HepG2 (cell line): ENCODE measurements around the gene CTDSPL2. TPM values are rescaled to one million over a fixed set of nuclear protein-coding genes. Genes with fewer than 3 reads are reported as not detected.

Experiments used
- FLYWCH1 ChIP-seq: sonication (generic); formaldehyde crosslinking; IDR thresholded peaks from 2 replicates; pipeline ENCODE4 v1.8.1; 2023; ENCODE audit warnings: mild to moderate bottlenecking, missing genetic modification reagents
- HCFC1 ChIP-seq: fragments of 150-350 bp; IDR thresholded peaks from 2 replicates; pipeline ENCODE4 v1.6.1; 2014; ENCODE audit warnings: low read depth, low read length
- HNF4A ChIP-seq: sonication (generic); formaldehyde crosslinking; IDR thresholded peaks from 2 replicates; pipeline ENCODE4 v1.4.0; 2020; ENCODE audit warnings: missing genetic modification reagents
- KDM5B ChIP-seq: sonication (generic); formaldehyde crosslinking; IDR thresholded peaks from 2 replicates; pipeline ENCODE4 v1.4.0; 2020; ENCODE audit warnings: missing genetic modification reagents, mild to moderate bottlenecking, borderline replicate concordance
- POLR2AphosphoS5 ChIP-seq: IDR thresholded peaks from 2 replicates; pipeline ENCODE4 v1.6.1; 2012; ENCODE audit warnings: low read depth, low read length
- SPEN ChIP-seq: sonication (generic); formaldehyde crosslinking; IDR thresholded peaks from 2 replicates; pipeline ENCODE4 v1.5.1; 2020; ENCODE audit warnings: low read depth, mild to moderate bottlenecking, missing genetic modification reagents
- ZMYM3 ChIP-seq: sonication (generic); formaldehyde crosslinking; IDR thresholded peaks from 2 replicates; pipeline ENCODE4 v1.5.1; 2020; ENCODE audit warnings: mild to moderate bottlenecking, missing genetic modification reagents
- ZNF253 ChIP-seq: sonication (generic); formaldehyde crosslinking; IDR thresholded peaks from 2 replicates; pipeline ENCODE4 v1.8.0; 2022; ENCODE audit warnings: mild to moderate bottlenecking, missing genetic modification reagents, borderline replicate concordance
- ZNF367 ChIP-seq: sonication (generic); formaldehyde crosslinking; IDR thresholded peaks from 2 replicates; pipeline ENCODE4 v1.4.0; 2020; ENCODE audit warnings: missing genetic modification reagents, borderline replicate concordance
- ZNF549 ChIP-seq: sonication (generic); formaldehyde crosslinking; IDR thresholded peaks from 2 replicates; pipeline ENCODE4 v1.5.0; 2020; ENCODE audit warnings: missing genetic modification reagents
- ZNF569 ChIP-seq: sonication (generic); formaldehyde crosslinking; IDR thresholded peaks from 2 replicates; pipeline ENCODE4 v1.5.0; 2020; ENCODE audit warnings: mild to moderate bottlenecking, missing genetic modification reagents, moderate library complexity, borderline replicate concordance
- ZNF644 ChIP-seq: IDR thresholded peaks from 2 replicates; pipeline ENCODE4 v1.6.1; 2016; ENCODE audit warnings: low read depth
- ZNF878 ChIP-seq: sonication (generic); formaldehyde crosslinking; IDR thresholded peaks from 2 replicates; pipeline ENCODE4 v1.8.1; 2023; ENCODE audit warnings: mild to moderate bottlenecking, missing genetic modification reagents, moderate library complexity
- ZSCAN21 ChIP-seq: sonication (generic); formaldehyde crosslinking; IDR thresholded peaks from 2 replicates; pipeline ENCODE4 v1.8.0; 2022; ENCODE audit warnings: mild to moderate bottlenecking, missing genetic modification reagents, moderate library complexity, borderline replicate concordance
- polyA plus RNA-seq, 8 experiments: library from polyadenylated mRNA; depleted of rRNA in 3 of 8; stranded (reverse) in 7 of 8; unstranded in 1 of 8; fragments of >200 nt; fragmentation: Illumina TruSeq in 4 of 8; extraction: Trizol in 4 of 8; gene quantifications; 2 replicates each; pipeline versions ENCODE4 v1.2.1 to v1.2.3, GENCODE V29; 2011 to 2016; ENCODE audit warnings: low read depth in 4 of 8, missing spikeins in 1 of 8, mixed read lengths in 1 of 8; ENCODE audit not compliant: insufficient read depth in 1 of 8
- total RNA-seq, 5 experiments: library from RNA; depleted of rRNA; stranded (reverse); fragments of >200 nt; fragmentation: Illumina TruSeq; extraction: Trizol; gene quantifications; 2 replicates each; pipeline ENCODE4 v1.2.3, GENCODE V29; 2016; ENCODE audit warnings: low read depth in 1 of 5
- TF ChIP-seq, protein P1 (sequence below): IDR thresholded peaks from 2 replicates; pipeline ENCODE4 v1.6.1; 2016
- TF ChIP-seq, protein P2 (sequence below): sonication (generic); formaldehyde crosslinking; IDR thresholded peaks from 2 replicates; pipeline ENCODE4 v1.5.0; 2020; ENCODE audit warnings: mild to moderate bottlenecking, missing genetic modification reagents
- TF ChIP-seq, protein P3 (sequence below): IDR thresholded peaks from 2 replicates; pipeline ENCODE4 v1.6.1; 2016; ENCODE audit warnings: low read depth
- TF ChIP-seq, protein P4 (sequence below): sonication (generic); formaldehyde crosslinking; IDR thresholded peaks from 2 replicates; pipeline ENCODE4 v1.4.0; 2020; ENCODE audit warnings: mild to moderate bottlenecking, missing genetic modification reagents
- TF ChIP-seq, protein P5 (sequence below): sonication (generic); formaldehyde crosslinking; IDR thresholded peaks from 2 replicates; pipeline ENCODE4 v1.4.0; 2020; ENCODE audit warnings: missing genetic modification reagents
- TF ChIP-seq, protein P6 (sequence below): sonication (generic); formaldehyde crosslinking; conservative IDR thresholded peaks from 2 replicates; pipeline ENCODE4 v1.8.1; 2023; ENCODE audit warnings: missing genetic modification reagents

The CTDSPL2 gene
- total and polyA plus RNA-seq, 2 of the 13 experiments (the other 11 are each of a cell fraction or from before 2014, with no cell fraction given) = 37.4 to 56.2 TPM

DNA sequence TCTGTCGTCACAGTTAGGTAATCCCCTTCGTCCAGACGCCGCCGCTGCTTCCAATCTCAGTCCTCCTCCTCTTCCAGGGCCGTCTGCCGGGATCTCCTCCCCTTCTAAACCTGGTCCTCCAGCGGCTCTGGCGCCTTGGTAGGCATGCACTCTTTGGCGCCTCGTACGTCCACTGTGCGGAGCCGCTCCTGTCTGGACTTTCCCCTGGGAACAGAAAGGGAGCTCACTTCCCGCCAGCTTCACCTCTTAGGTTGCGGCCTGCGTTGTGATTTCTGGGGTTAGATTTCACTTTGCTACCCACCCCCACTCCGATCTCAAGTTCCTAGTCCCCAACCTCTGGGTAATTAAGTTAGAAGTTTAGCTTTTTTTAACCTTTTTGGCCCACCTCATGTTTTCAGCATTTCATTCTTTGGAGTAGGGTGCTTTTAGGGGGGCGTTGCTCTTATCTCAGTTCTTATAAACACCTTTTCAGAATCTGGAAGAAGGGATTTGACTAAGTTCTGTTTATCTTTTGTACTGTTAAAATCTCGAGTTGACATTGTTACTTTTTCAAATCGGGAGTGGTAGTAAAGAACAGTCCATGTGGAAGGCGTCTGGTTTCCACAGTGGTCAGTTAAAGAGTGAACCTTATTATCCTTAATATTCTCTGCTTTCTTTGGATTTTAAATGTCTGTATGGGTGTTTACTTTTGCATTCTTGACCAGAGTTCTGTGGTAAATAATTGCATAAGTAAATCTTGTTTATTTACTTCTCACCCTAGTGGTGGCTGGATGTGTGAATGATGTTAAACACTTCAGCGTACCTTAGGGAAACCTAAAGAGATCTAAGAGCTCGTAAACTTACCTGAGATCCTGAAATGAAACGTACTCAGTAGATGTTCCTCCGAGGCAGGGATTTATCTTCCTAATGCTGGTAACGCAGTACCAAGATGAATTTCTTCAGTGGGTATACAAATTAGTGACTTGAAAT is 611 bp downstream of the CTDSPL2 start (continued):
- TF ChIP-seq, protein P1, sequence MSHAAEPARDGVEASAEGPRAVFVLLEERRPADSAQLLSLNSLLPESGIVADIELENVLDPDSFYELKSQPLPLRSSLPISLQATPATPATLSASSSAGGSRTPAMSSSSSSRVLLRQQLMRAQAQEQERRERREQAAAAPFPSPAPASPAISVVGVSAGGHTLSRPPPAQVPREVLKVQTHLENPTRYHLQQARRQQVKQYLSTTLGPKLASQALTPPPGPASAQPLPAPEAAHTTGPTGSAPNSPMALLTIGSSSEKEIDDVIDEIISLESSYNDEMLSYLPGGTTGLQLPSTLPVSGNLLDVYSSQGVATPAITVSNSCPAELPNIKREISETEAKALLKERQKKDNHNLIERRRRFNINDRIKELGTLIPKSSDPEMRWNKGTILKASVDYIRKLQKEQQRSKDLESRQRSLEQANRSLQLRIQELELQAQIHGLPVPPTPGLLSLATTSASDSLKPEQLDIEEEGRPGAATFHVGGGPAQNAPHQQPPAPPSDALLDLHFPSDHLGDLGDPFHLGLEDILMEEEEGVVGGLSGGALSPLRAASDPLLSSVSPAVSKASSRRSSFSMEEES (CRISPR knock-in tag) = no peak
- TF ChIP-seq KDM5B (no peak), HCFC1 (no peak), SPEN (CRISPR knock-in tag) (no peak), ZNF644 (CRISPR knock-in tag) (no peak), ZNF367 (CRISPR knock-in tag) (no peak), ZSCAN21 (CRISPR knock-in tag) (no peak), ZNF878 (CRISPR knock-in tag) (no peak), ZNF569 (CRISPR knock-in tag) (no peak), ZNF253 (CRISPR knock-in tag) (no peak), ZMYM3 (CRISPR knock-in tag) (no peak), ZNF549 (CRISPR knock-in tag) (no peak), HNF4A (CRISPR knock-in tag) (peak; percentile 33; the same call in 1 of the 2 replicates), POLR2AphosphoS5 (no peak), FLYWCH1 (CRISPR knock-in tag) (no peak)
- TF ChIP-seq, protein P2, sequence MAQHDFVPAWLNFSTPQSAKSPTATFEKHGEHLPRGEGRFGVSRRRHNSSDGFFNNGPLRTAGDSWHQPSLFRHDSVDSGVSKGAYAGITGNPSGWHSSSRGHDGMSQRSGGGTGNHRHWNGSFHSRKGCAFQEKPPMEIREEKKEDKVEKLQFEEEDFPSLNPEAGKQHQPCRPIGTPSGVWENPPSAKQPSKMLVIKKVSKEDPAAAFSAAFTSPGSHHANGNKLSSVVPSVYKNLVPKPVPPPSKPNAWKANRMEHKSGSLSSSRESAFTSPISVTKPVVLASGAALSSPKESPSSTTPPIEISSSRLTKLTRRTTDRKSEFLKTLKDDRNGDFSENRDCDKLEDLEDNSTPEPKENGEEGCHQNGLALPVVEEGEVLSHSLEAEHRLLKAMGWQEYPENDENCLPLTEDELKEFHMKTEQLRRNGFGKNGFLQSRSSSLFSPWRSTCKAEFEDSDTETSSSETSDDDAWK (CRISPR knock-in tag) = no peak
- TF ChIP-seq, protein P3, sequence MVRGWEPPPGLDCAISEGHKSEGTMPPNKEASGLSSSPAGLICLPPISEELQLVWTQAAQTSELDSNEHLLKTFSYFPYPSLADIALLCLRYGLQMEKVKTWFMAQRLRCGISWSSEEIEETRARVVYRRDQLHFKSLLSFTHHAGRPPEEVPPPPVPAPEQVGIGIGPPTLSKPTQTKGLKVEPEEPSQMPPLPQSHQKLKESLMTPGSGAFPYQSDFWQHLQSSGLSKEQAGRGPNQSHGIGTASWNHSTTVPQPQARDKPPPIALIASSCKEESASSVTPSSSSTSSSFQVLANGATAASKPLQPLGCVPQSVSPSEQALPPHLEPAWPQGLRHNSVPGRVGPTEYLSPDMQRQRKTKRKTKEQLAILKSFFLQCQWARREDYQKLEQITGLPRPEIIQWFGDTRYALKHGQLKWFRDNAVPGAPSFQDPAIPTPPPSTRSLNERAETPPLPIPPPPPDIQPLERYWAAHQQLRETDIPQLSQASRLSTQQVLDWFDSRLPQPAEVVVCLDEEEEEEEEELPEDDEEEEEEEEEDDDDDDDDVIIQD (CRISPR knock-in tag) = no peak
- TF ChIP-seq, protein P4, sequence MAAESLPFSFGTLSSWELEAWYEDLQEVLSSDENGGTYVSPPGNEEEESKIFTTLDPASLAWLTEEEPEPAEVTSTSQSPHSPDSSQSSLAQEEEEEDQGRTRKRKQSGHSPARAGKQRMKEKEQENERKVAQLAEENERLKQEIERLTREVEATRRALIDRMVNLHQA (CRISPR knock-in tag) = no peak
- TF ChIP-seq, protein P5, sequence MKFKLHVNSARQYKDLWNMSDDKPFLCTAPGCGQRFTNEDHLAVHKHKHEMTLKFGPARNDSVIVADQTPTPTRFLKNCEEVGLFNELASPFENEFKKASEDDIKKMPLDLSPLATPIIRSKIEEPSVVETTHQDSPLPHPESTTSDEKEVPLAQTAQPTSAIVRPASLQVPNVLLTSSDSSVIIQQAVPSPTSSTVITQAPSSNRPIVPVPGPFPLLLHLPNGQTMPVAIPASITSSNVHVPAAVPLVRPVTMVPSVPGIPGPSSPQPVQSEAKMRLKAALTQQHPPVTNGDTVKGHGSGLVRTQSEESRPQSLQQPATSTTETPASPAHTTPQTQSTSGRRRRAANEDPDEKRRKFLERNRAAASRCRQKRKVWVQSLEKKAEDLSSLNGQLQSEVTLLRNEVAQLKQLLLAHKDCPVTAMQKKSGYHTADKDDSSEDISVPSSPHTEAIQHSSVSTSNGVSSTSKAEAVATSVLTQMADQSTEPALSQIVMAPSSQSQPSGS (CRISPR knock-in tag) = no peak
- TF ChIP-seq, protein P6, sequence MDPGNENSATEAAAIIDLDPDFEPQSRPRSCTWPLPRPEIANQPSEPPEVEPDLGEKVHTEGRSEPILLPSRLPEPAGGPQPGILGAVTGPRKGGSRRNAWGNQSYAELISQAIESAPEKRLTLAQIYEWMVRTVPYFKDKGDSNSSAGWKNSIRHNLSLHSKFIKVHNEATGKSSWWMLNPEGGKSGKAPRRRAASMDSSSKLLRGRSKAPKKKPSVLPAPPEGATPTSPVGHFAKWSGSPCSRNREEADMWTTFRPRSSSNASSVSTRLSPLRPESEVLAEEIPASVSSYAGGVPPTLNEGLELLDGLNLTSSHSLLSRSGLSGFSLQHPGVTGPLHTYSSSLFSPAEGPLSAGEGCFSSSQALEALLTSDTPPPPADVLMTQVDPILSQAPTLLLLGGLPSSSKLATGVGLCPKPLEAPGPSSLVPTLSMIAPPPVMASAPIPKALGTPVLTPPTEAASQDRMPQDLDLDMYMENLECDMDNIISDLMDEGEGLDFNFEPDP (CRISPR knock-in tag) = no peak
